MM.1S (cell line): Measurements from ENCODE around the gene NUCB1.
"Not testable (repeated sequence)": the region's sequence is repeated elsewhere in the genome, so short reads cannot be mapped to it uniquely, and the experiment has no call there.

ENCODE experiments used
- DNase-seq: peaks from one replicate; pipeline ENCODE4 v3.0.0-alpha.2; 2015
- H2AFZ ChIP-seq: fragments of 300-600 bp; sonication (generic); 2 replicates; pipeline ENCODE4 v1.6.0; 2016; ENCODE audit warnings: antibody characterized with exemption, low read length
- H3F3A ChIP-seq: fragments of 300-600 bp; sonication (generic); 2 replicates; pipeline ENCODE4 v1.6.1; 2016; ENCODE audit warnings: mild to moderate bottlenecking, antibody characterized with exemption, low read length, moderate library complexity, mixed read lengths; ENCODE audit not compliant: insufficient read depth
- H3K27ac ChIP-seq: fragments of 300-600 bp; sonication (generic); 2 replicates; pipeline ENCODE4 v1.5.1; 2016; ENCODE audit warnings: mild to moderate bottlenecking, low read length
- H3K27me3 ChIP-seq: fragments of 300-600 bp; sonication (generic); replicated peaks from 2 replicates; pipeline ENCODE4 v1.6.0; 2016; ENCODE audit warnings: low read length; ENCODE audit not compliant: insufficient read depth
- H3K36me3 ChIP-seq: fragments of 300-600 bp; sonication (generic); replicated peaks from 2 replicates; pipeline ENCODE4 v1.6.1; 2016; ENCODE audit warnings: mild to moderate bottlenecking, low read length, mixed read lengths; ENCODE audit not compliant: insufficient read depth
- H3K4me1 ChIP-seq: fragments of 300-600 bp; sonication (generic); 2 replicates; pipeline ENCODE4 v1.6.1; 2016; ENCODE audit warnings: low read length, mixed read lengths
- H3K4me2 ChIP-seq: fragments of 300-600 bp; sonication (generic); 2 replicates; pipeline ENCODE4 v1.6.0; 2016; ENCODE audit warnings: low read depth, low read length
- H3K4me3 ChIP-seq: fragments of 300-600 bp; sonication (generic); 2 replicates; pipeline ENCODE4 v1.5.1; 2016; ENCODE audit warnings: low read length, mixed read lengths
- H3K79me2 ChIP-seq: fragments of 300-600 bp; sonication (generic); 2 replicates; pipeline ENCODE4 v1.6.1; 2016; ENCODE audit warnings: mixed run types, low read length, mixed read lengths
- H3K9ac ChIP-seq: fragments of 300-600 bp; sonication (generic); 2 replicates; pipeline ENCODE4 v1.6.1; 2016; ENCODE audit warnings: low read length, mixed read lengths
- H3K9me2 ChIP-seq: fragments of 300-600 bp; sonication (generic); replicated peaks from 2 replicates; pipeline ENCODE4 v1.6.1; 2016; ENCODE audit warnings: mild to moderate bottlenecking, low read length, mixed read lengths; ENCODE audit not compliant: insufficient read depth
- H3K9me3 ChIP-seq: fragments of 300-600 bp; sonication (generic); replicated peaks from 2 replicates; pipeline ENCODE4 v1.6.1; 2016; ENCODE audit warnings: mild to moderate bottlenecking, low read length, mixed read lengths; ENCODE audit not compliant: insufficient read depth
- H4K20me1 ChIP-seq: fragments of 300-600 bp; sonication (generic); 2 replicates; pipeline ENCODE4 v1.6.1; 2016; ENCODE audit warnings: mild to moderate bottlenecking, low read length, moderate library complexity, mixed read lengths; ENCODE audit not compliant: insufficient read depth
- EZH2 ChIP-seq: fragments of 300-600 bp; sonication (generic); optimal IDR thresholded peaks from 2 replicates; pipeline ENCODE3; 2017; ENCODE audit warnings: low read depth, mild to moderate bottlenecking, antibody characterized with exemption, low read length, mixed read lengths
- EZH2phosphoT487 ChIP-seq: fragments of 300-600 bp; sonication (generic); IDR thresholded peaks from 2 replicates; pipeline ENCODE4 v1.6.1; 2018; ENCODE audit warnings: antibody characterized with exemption, low read length
- TF ChIP-seq, protein P1 (sequence below): fragments of 300-600 bp; sonication (generic); IDR thresholded peaks from 2 replicates; pipeline ENCODE4 v1.5.1; 2016; ENCODE audit warnings: antibody characterized with exemption, low read length, mixed read lengths

NUCB1 gene

GRCh38 chr19:48878196-48879024 lies 21.7 kb upstream of the NUCB1 start:
- no peak overlapping the region for H3K9ac ChIP-seq
- H2AFZ ChIP-seq: no peak overlapping the region
- H3K79me2 ChIP-seq: peaks cover 19% of the 10 kb centered on the region
- H3K9me2 ChIP-seq: no peaks in the 10 kb centered on the region
- no peaks in the 10 kb centered on the region for H3K36me3 ChIP-seq
- peaks cover 17% of the 10 kb centered on the region; the same call in 1 of the 2 replicates for H3K4me1 ChIP-seq
- no peak for TF ChIP-seq EZH2phosphoT487
- TF ChIP-seq EZH2: no peak
- TF ChIP-seq, protein P1, sequence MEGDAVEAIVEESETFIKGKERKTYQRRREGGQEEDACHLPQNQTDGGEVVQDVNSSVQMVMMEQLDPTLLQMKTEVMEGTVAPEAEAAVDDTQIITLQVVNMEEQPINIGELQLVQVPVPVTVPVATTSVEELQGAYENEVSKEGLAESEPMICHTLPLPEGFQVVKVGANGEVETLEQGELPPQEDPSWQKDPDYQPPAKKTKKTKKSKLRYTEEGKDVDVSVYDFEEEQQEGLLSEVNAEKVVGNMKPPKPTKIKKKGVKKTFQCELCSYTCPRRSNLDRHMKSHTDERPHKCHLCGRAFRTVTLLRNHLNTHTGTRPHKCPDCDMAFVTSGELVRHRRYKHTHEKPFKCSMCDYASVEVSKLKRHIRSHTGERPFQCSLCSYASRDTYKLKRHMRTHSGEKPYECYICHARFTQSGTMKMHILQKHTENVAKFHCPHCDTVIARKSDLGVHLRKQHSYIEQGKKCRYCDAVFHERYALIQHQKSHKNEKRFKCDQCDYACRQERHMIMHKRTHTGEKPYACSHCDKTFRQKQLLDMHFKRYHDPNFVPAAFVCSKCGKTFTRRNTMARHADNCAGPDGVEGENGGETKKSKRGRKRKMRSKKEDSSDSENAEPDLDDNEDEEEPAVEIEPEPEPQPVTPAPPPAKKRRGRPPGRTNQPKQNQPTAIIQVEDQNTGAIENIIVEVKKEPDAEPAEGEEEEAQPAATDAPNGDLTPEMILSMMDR: no peak
- H4K20me1 ChIP-seq: no peaks in the 10 kb centered on the region
- no peak overlapping the region for H3K4me2 ChIP-seq
- no peak for DNase-seq
- H3K27ac ChIP-seq: no peak overlapping the region
- H3F3A ChIP-seq: peaks cover 28% of the 10 kb centered on the region
- H3K9me3 ChIP-seq: no peaks in the 10 kb centered on the region
- no peak overlapping the region for H3K4me3 ChIP-seq
- no peaks in the 10 kb centered on the region for H3K27me3 ChIP-seq

DNA sequence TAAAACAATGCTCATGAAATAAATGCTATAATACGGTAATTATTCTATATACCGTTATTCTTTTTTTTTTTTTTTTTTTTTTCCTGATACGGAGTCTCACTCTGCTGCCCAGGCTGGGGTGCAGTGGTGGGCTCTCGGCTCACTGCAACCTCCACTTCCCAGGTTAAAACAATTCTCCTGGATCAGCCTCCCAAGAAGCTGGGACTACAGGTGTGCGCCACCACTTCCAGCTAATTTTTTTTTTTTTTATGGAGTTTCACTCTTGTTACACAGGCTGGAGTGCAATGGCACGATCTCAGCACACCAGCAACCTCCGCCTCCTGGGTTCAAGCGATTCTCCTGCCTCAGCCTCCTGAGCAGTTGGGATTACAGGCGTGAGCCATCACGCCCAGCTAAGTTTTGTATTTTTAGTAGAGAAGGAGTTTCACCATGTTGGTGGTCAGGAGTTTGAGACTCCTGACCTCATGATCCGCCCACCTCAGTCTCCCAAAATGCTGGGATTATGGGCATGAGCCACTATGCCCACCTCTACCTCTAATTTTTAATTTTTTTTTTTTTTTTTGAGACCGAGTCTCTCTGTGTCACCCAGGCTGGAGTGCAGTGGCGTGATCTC lies 21.0 kb upstream of the NUCB1 start:
- no peak overlapping the region for H3K4me2 ChIP-seq
- peaks cover 20% of the 10 kb centered on the region for H3F3A ChIP-seq

GRCh38 chr19:48879696-48880095 lies 20.4 kb upstream of the NUCB1 start:
- not testable (repeated sequence) for DNase-seq, H2AFZ ChIP-seq, H4K20me1 ChIP-seq, H3K9ac ChIP-seq, H3K36me3 ChIP-seq, H3K9me3 ChIP-seq, H3K4me1 ChIP-seq, H3K4me3 ChIP-seq, H3K27ac ChIP-seq, H3K9me2 ChIP-seq, H3K79me2 ChIP-seq, H3K27me3 ChIP-seq, H3K4me2 ChIP-seq
- peaks cover 15% of the 10 kb centered on the region for H3F3A ChIP-seq

More for the DNA sequence above, 21.0 kb upstream of the NUCB1 start:
- no peaks in the 10 kb centered on the region for H4K20me1 ChIP-seq
- no peaks in the 10 kb centered on the region for H3K9me3 ChIP-seq
- no peak overlapping the region for H3K4me3 ChIP-seq
- no peak for DNase-seq
- H3K27me3 ChIP-seq: no peaks in the 10 kb centered on the region
- peaks cover 10% of the 10 kb centered on the region; the same call in 1 of the 2 replicates for H3K4me1 ChIP-seq
- H3K36me3 ChIP-seq: no peaks in the 10 kb centered on the region
- H3K9me2 ChIP-seq: no peaks in the 10 kb centered on the region
- H3K79me2 ChIP-seq: peaks cover 12% of the 10 kb centered on the region
- no peak overlapping the region for H3K9ac ChIP-seq
- TF ChIP-seq, protein P1: no peak
- TF ChIP-seq EZH2phosphoT487: no peak
- no peak for TF ChIP-seq EZH2
- no peak overlapping the region for H3K27ac ChIP-seq
- H2AFZ ChIP-seq: no peak overlapping the region
